Fibroblast of mammary gland (primary cell): ENCODE measurements around the gene CADM3.

ENCODE experiments used
- DNase-seq: peaks from one replicate; pipeline ENCODE4 v3.0.0-alpha.2; 2010; ENCODE audit warnings: low read depth
- H3K4me3 ChIP-seq: 2 replicates; pipeline ENCODE4 v1.5.1; 2011; ENCODE audit warnings: low read depth, mild to moderate bottlenecking, low read length, moderate library complexity; ENCODE audit not compliant: control insufficient read depth
- CTCF ChIP-seq: conservative IDR thresholded peaks from 2 replicates; pipeline ENCODE4 v1.5.1; 2011; ENCODE audit warnings: low read depth, low read length, inconsistent platforms; ENCODE audit not compliant: control insufficient read depth, insufficient read depth

Gene CADM3

GRCh38 chr1:159172614-159173291 lies 1.3 kb downstream of the CADM3 start:
- DNase-seq = peak; percentile 49
- no peak for TF ChIP-seq CTCF
- H3K4me3 ChIP-seq = peak overlapping the region; percentile 50

GRCh38 chr1:159173320-159173719 lies 1.9 kb downstream of the CADM3 start:
- no peak for TF ChIP-seq CTCF
- H3K4me3 ChIP-seq = no peak overlapping the region
- DNase-seq = no peak

- no peak for DNase-seq
- H3K4me3 ChIP-seq = no peak overlapping the region
- TF ChIP-seq CTCF = no peak
Observed at GRCh38 chr1:159175571-159175970, 4.2 kb downstream of the CADM3 start.

DNA sequence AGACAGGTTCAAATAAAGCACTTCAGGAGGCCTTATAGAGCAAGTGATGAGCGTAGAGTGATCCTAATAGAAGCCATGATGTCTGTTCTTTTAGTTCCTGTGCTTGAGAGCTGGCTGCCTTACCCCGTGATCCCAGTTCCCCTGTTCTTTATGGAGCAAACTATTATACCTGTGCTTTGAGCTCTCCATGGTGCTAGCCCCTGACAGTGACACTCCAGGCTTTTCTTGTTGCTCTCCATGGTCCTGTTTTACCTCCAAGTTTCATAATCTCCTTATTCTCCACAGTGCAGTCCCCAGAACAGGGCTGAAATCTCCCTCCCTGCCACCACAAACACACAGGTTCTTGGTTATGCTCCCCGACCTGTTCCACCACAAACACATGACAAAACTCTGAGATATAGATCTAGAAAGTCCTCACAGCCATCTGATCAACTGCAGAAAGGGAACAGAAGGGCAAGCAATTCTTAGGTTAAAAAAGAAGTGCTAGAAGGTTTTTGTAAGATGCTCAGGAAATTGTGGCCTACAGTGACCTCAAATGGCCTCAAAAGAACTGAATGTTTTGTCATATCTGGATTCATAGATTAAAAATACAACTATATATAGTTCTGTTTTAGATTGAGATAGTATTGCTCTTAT lies 6.0 kb downstream of the CADM3 start:
- peak; percentile 70 for DNase-seq
- H3K4me3 ChIP-seq = no peak overlapping the region
- no peak for TF ChIP-seq CTCF

GRCh38 chr1:159179906-159180305 lies 8.5 kb downstream of the CADM3 start:
- DNase-seq = no peak
- TF ChIP-seq CTCF = no peak
- no peak overlapping the region for H3K4me3 ChIP-seq

GRCh38 chr1:159180516-159180915 lies 9.1 kb downstream of the CADM3 start:
- DNase-seq = no peak
- no peak overlapping the region for H3K4me3 ChIP-seq
- no peak for TF ChIP-seq CTCF
